Nucleus accumbens (tissue), 56 donors: ENCODE results near the gene CTH.
"Not testable (repeated sequence)": the region's sequence is repeated elsewhere in the genome, so short reads cannot be mapped to it uniquely, and the experiment has no call there.

Experiments
- DNase-seq, 56 donors: peaks; one replicate each; lab custom pipeline; 2025; lab: John Stamatoyannopoulos, UW

Gene CTH

GRCh38 chr1:70405780-70406416 lies 5.2 kb upstream of the CTH start:
- no peak for DNase-seq

GRCh38 chr1:70409136-70409535 lies 1.9 kb upstream of the CTH start:
- DNase-seq: no peak

DNA sequence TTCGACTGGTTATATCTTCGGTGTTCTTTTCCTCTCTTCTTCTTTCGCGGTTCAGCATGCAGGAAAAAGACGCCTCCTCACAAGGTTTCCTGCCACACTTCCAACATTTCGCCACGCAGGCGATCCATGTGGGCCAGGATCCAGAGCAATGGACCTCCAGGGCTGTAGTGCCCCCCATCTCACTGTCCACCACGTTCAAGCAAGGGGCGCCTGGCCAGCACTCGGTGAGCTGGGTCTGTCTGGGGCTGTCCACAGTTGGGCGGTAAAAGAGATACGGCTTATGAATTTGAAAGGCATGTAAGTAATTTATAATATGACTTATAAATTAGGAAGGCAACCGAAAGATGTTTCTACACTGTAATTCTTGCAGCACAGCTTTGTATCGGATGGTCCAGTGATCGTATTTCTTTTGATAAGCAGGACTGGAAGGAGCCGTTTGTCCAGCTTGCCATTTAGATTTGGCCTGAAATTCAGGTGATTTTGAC lies 334 bp downstream of the CTH start:
- peak in 4 of 56 donors; percentile 48 to 69 (median 56) for DNase-seq

- DNase-seq: no peak
These were observed 4.8 kb downstream of the CTH start for GRCh38 chr1:70415882-70416281.

GRCh38 chr1:70418973-70419734 lies 8.1 kb downstream of the CTH start:
- not testable (repeated sequence) for DNase-seq

DNA sequence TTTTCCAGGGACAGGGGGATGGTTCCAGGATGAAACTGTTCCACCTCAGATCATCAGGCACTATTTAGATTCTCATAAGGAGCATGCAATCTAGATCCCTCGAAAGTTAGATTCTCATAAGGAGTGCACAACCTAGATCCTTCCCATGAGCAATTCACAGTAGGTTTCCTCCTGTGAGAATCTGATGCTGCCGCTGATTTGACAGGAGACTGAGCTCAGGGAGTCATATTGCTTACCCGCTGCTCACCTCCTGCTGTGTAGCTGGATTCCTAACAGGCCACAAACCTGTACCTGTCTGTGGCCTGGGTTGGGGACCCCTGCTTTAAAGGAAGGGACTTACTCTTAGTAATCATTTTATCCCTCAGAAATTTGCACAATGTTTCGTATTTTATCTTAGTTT lies 9.3 kb downstream of the CTH start:
- no peak for DNase-seq

DNA sequence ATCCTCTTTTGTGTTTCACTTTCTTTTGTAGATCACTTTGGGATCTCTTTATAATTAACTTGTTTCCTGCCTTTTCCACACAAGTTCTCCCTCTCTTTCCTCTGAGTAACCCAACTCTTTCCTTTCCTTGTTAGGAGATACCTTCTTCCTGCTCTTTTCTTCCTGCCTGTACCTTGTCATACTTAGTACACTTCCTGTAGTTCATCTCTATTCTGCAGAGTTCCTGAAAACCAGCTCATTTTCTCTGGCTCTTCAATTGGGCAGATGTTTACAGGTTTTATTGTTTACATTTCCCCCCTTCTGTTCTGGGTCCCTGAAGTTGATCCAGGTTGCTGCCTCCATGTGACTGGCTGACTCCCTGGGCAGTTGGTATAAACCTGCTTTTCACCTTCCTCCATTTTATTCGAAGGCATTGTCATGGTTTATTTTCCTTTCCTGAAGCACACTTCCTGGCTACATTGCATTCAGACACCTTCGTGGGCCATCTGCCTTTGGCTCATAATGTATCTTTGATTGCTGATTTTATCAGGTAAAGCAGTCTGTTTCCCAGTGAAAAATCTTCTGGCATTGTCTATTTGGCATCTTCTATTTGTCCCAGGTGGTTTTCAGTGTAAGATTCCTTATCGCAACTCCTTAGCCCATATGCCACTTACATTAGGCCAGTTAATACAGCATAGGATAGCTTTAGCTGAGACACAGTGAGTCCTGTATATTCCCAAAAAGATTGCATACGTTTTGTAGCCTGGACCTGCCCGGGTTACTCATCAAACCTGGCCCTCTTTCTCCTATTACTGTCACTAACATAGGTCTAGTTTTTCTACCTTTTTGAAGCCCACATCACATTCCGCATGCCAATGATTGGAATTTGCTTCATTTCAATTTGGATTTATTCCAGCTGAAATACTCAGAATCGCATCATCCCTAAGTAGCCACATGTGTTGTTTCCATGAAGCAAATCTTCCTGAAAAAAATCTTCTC lies 15.4 kb downstream of the CTH start:
- no peak for DNase-seq

DNA sequence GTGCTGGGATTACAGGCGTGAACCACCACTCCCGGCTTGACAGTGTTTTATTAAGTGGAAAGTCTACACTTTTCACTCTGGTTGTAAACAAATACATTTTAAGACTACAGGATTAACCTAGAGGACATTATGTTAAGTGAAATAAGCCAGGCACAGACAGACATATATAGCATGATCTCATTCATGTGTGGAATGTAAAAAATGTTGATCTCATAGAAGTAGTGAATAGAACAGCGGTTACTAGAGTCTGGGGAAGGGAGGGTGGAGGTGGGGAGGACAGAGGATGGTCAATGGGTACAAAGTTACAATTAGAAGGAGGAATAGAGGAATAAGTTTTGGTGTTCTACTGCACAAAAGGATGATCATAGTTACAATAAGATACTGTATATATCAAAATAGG lies 16.9 kb downstream of the CTH start:
- no peak for DNase-seq

GRCh38 chr1:70429219-70429618 lies 18.2 kb downstream of the CTH start:
- no peak for DNase-seq

- DNase-seq: no peak
These were observed 18.7 kb downstream of the CTH start for GRCh38 chr1:70429757-70430156.

DNA sequence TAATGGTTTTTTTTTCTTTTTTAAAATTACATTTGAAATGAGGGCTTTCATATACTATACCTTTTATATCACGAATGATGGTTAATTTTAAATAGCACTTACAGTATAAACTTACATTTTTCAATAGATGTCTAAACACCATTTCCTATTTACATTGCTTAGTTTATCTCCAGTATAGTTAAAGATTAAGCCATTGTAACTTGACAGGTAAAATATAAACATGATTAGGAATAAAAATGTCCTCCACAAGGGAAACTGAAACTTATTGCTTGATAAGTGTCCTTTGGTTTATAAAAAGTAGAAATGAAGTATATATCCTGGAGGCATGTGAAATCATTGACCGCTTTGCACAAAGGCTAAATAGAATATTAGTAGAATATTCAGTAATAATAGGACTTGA lies 20.2 kb downstream of the CTH start:
- DNase-seq: no peak

GRCh38 chr1:70431874-70432273 lies 20.8 kb downstream of the CTH start:
- no peak for DNase-seq

- DNase-seq: no peak
These were observed 23.3 kb downstream of the CTH start for GRCh38 chr1:70434253-70434859.

GRCh38 chr1:70436622-70437251 lies 25.7 kb downstream of the CTH start:
- peak in 3 of 56 donors; percentile 2 to 17 (median 3) for DNase-seq

DNA sequence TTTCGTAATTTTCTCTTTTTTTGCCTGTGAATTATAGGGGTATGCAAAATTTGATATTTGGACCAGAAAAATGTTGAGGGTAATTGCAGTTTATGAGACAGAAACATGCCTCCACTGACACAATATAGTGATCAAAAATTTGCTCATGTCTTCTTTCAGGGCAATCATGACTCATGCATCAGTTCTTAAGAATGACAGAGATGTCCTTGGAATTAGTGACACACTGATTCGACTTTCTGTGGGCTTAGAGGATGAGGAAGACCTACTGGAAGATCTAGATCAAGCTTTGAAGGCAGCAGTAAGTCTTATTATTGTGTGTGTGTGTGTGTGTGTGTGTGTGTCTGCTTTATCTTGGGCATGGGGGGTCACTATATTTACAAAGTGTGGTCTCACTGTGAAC lies 27.5 kb downstream of the CTH start:
- DNase-seq: no peak

GRCh38 chr1:70440642-70441391 lies 29.7 kb downstream of the CTH start:
- DNase-seq: no peak

- no peak for DNase-seq
These were observed 30.4 kb downstream of the CTH start for GRCh38 chr1:70441392-70442035.

- no peak for DNase-seq
These were observed 31.4 kb downstream of the CTH start for GRCh38 chr1:70442490-70442889.

- DNase-seq: no peak
These were observed 32.7 kb downstream of the CTH start for GRCh38 chr1:70443739-70444138.
